HepG2 (cell line): ENCODE data around the gene NMT2. TPM values are rescaled to one million over a fixed set of nuclear protein-coding genes. Genes with fewer than 3 reads are reported as not detected.

Experiments used
- AKNA ChIP-seq: sonication (generic); formaldehyde crosslinking; IDR thresholded peaks from 2 replicates; pipeline ENCODE4 v1.4.0; 2020; ENCODE audit warnings: missing genetic modification reagents, borderline replicate concordance
- BHLHE40 ChIP-seq: IDR thresholded peaks from 2 replicates; pipeline ENCODE4 v1.6.1; 2011; ENCODE audit warnings: low read length, improper control_type of control experiment
- CREB1 ChIP-seq, 2 experiments: fragments of 450-650 bp in 1 of 2; IDR thresholded peaks; 2 replicates each; pipeline ENCODE4 v1.6.1; 2016 to 2017; ENCODE audit warnings: control low read depth in 1 of 2, mild to moderate bottlenecking in 1 of 2, missing compliant biosample characterization in 1 of 2, missing genetic modification characterization in 1 of 2
- GTF2F1 ChIP-seq: fragments of 150-350 bp; IDR thresholded peaks from 2 replicates; pipeline ENCODE4 v1.6.1; 2014; ENCODE audit warnings: low read length
- HDAC2 ChIP-seq: sonication (generic); formaldehyde crosslinking; IDR thresholded peaks from 2 replicates; pipeline ENCODE4 v1.4.0; 2020; ENCODE audit warnings: missing genetic modification reagents
- HOXA5 ChIP-seq: sonication (generic); formaldehyde crosslinking; IDR thresholded peaks from 2 replicates; pipeline ENCODE4 v1.4.0; 2020; ENCODE audit warnings: missing genetic modification reagents
- IRF1 ChIP-seq: sonication (generic); formaldehyde crosslinking; IDR thresholded peaks from 2 replicates; pipeline ENCODE4 v1.4.0; 2020; ENCODE audit warnings: low read depth, mild to moderate bottlenecking, missing genetic modification reagents
- IRF9 ChIP-seq: sonication (generic); formaldehyde crosslinking; IDR thresholded peaks from 2 replicates; pipeline ENCODE4 v1.8.0; 2022; ENCODE audit warnings: missing genetic modification reagents, mild to moderate bottlenecking, borderline replicate concordance
- MBD4 ChIP-seq: IDR thresholded peaks from 2 replicates; pipeline ENCODE4 v1.6.1; 2012; ENCODE audit warnings: low read length, inconsistent platforms, borderline replicate concordance
- MED8 ChIP-seq: sonication (generic); formaldehyde crosslinking; IDR thresholded peaks from 2 replicates; pipeline ENCODE4 v1.8.1; 2023; ENCODE audit warnings: mild to moderate bottlenecking, missing genetic modification reagents; ENCODE audit not compliant: insufficient replicate concordance
- MTF1 ChIP-seq: sonication (generic); formaldehyde crosslinking; IDR thresholded peaks from 2 replicates; pipeline ENCODE4 v1.5.0; 2020; ENCODE audit warnings: missing genetic modification reagents
- RBFOX2 ChIP-seq: fragments of 200-400 bp; formaldehyde crosslinking; IDR thresholded peaks from 2 replicates; pipeline ENCODE4 v1.6.1; 2017; ENCODE audit warnings: low read depth, mild to moderate bottlenecking, low read length
- ZNF230 ChIP-seq: sonication (generic); formaldehyde crosslinking; IDR thresholded peaks from 2 replicates; pipeline ENCODE4 v1.4.0; 2020; ENCODE audit warnings: mild to moderate bottlenecking, missing genetic modification reagents
- ZNF256 ChIP-seq: sonication (generic); formaldehyde crosslinking; conservative IDR thresholded peaks from 2 replicates; pipeline ENCODE4 v1.4.0; 2020; ENCODE audit warnings: missing genetic modification reagents
- ZNF589 ChIP-seq: sonication (generic); formaldehyde crosslinking; conservative IDR thresholded peaks from 2 replicates; pipeline ENCODE4 v1.8.0; 2022; ENCODE audit warnings: mild to moderate bottlenecking, moderate library complexity, missing genetic modification reagents
- ZNF839 ChIP-seq: sonication (generic); formaldehyde crosslinking; IDR thresholded peaks from 2 replicates; pipeline ENCODE4 v1.4.0; 2020; ENCODE audit warnings: missing genetic modification reagents, mild to moderate bottlenecking, borderline replicate concordance
- polyA plus RNA-seq, 8 experiments: library from polyadenylated mRNA; depleted of rRNA in 3 of 8; stranded (reverse) in 7 of 8; unstranded in 1 of 8; fragments of >200 nt; fragmentation: Illumina TruSeq in 4 of 8; extraction: Trizol in 4 of 8; gene quantifications; 2 replicates each; pipeline versions ENCODE4 v1.2.1 to v1.2.3, GENCODE V29; 2011 to 2016; ENCODE audit warnings: low read depth in 4 of 8, missing spikeins in 1 of 8, mixed read lengths in 1 of 8; ENCODE audit not compliant: insufficient read depth in 1 of 8
- total RNA-seq, 5 experiments: library from RNA; depleted of rRNA; stranded (reverse); fragments of >200 nt; fragmentation: Illumina TruSeq; extraction: Trizol; gene quantifications; 2 replicates each; pipeline ENCODE4 v1.2.3, GENCODE V29; 2016; ENCODE audit warnings: low read depth in 1 of 5
- TF ChIP-seq, protein P1 (sequence below): IDR thresholded peaks from 2 replicates; pipeline ENCODE4 v1.6.1; 2016; ENCODE audit warnings: missing compliant biosample characterization, missing genetic modification reagents, borderline replicate concordance
- TF ChIP-seq, protein P2 (sequence below): sonication (generic); formaldehyde crosslinking; IDR thresholded peaks from 2 replicates; pipeline ENCODE4 v1.5.1; 2020; ENCODE audit warnings: mild to moderate bottlenecking, missing genetic modification reagents
- TF ChIP-seq, protein P3 (sequence below): sonication (generic); formaldehyde crosslinking; IDR thresholded peaks from 2 replicates; pipeline ENCODE4 v1.4.0; 2020; ENCODE audit warnings: missing genetic modification reagents

Gene NMT2
- total and polyA plus RNA-seq, 2 of the 13 experiments (the other 11 are each of a cell fraction or from before 2014, with no cell fraction given): 10.1 to 23.8 TPM

- TF ChIP-seq, protein P1, sequence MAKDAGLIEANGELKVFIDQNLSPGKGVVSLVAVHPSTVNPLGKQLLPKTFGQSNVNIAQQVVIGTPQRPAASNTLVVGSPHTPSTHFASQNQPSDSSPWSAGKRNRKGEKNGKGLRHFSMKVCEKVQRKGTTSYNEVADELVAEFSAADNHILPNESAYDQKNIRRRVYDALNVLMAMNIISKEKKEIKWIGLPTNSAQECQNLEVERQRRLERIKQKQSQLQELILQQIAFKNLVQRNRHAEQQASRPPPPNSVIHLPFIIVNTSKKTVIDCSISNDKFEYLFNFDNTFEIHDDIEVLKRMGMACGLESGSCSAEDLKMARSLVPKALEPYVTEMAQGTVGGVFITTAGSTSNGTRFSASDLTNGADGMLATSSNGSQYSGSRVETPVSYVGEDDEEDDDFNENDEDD (CRISPR knock-in tag): 0 out of 2 replicates have a peak, but pooled peaks have one; percentile 15
- no peak for TF ChIP-seq AKNA
- no peak for TF ChIP-seq ZNF589 (CRISPR knock-in tag)
- no peak for TF ChIP-seq GTF2F1
- no peak for TF ChIP-seq ZNF230 (CRISPR knock-in tag)
- TF ChIP-seq, protein P2, sequence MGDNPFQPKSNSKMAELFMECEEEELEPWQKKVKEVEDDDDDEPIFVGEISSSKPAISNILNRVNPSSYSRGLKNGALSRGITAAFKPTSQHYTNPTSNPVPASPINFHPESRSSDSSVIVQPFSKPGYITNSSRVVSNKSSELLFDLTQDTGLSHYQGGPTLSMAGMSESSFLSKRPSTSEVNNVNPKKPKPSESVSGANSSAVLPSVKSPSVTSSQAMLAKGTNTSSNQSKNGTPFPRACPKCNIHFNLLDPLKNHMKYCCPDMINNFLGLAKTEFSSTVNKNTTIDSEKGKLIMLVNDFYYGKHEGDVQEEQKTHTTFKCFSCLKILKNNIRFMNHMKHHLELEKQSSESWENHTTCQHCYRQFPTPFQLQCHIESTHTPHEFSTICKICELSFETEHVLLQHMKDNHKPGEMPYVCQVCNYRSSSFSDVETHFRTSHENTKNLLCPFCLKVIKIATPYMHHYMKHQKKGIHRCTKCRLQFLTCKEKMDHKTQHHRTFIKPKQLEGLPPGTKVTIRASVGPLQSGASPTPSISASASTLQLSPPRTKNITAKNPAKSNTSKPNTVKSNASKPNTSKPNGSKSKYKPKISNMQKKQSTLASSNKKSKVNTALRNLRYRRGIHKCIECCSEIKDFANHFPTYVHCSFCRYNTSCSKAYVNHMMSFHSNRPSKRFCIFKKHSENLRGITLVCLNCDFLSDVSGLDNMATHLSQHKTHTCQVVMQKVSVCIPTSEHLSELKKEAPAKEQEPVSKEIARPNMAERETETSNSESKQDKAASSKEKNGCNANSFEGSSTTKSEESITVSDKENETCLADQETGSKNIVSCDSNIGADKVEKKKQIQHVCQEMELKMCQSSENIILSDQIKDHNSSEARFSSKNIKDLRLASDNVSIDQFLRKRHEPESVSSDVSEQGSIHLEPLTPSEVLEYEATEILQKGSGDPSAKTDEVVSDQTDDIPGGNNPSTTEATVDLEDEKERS (CRISPR knock-in tag): no peak
- TF ChIP-seq BHLHE40: no peak
- TF ChIP-seq IRF9 (CRISPR knock-in tag): no peak
- TF ChIP-seq, protein P3, sequence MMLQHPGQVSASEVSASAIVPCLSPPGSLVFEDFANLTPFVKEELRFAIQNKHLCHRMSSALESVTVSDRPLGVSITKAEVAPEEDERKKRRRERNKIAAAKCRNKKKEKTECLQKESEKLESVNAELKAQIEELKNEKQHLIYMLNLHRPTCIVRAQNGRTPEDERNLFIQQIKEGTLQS (CRISPR knock-in tag): no peak
- TF ChIP-seq HOXA5 (CRISPR knock-in tag): no peak
- TF ChIP-seq MED8: no peak
- TF ChIP-seq MTF1: no peak
- no peak for TF ChIP-seq IRF1 (CRISPR knock-in tag)
- TF ChIP-seq HDAC2 (CRISPR knock-in tag): 0 out of 2 replicates have a peak, but pooled peaks have one; percentile 23
- no peak for TF ChIP-seq RBFOX2
- no peak for TF ChIP-seq ZNF839 (CRISPR knock-in tag)
- no peak for TF ChIP-seq ZNF256 (CRISPR knock-in tag)
- TF ChIP-seq MBD4: no peak
- TF ChIP-seq CREB1 (IDR thresholded peaks at IDR 0.05): peak; percentile 29; the same call in 1 of the 2 replicates
- TF ChIP-seq CREB1 (CRISPR knock-in tag; IDR thresholded peaks at IDR 0.05): peak; percentile 77
Measured at GRCh38 chr10:15084502-15084922, 84.0 kb downstream of the NMT2 start (continued).
